SU-DHL-6 (cell line): ENCODE measurements around the gene FBXL16.

Source experiments
- H2AFZ ChIP-seq: fragments of 200-600 bp; sonication (generic); 2 replicates; pipeline ENCODE4 v1.6.1; 2014; ENCODE audit warnings: low read depth, mild to moderate bottlenecking, moderate library complexity, mixed read lengths, antibody characterized with exemption, low read length; ENCODE audit not compliant: severe bottlenecking
- H3F3A ChIP-seq: fragments of 200-600 bp; shearing (Covaris generic); 2 replicates; pipeline ENCODE4 v1.6.0; 2016; ENCODE audit warnings: antibody characterized with exemption, mild to moderate bottlenecking; ENCODE audit not compliant: insufficient read depth
- H3K27ac ChIP-seq: fragments of 200-600 bp; sonication (generic); 2 replicates; pipeline ENCODE4 v1.5.1; 2016; ENCODE audit warnings: low read depth, mild to moderate bottlenecking, low read length, moderate library complexity, mixed read lengths
- H3K27me3 ChIP-seq: fragments of 200-600 bp; sonication (generic), shearing (Covaris generic); 2 replicates; pipeline ENCODE4 v1.6.0; 2014; ENCODE audit warnings: mild to moderate bottlenecking, low read length
- H3K36me3 ChIP-seq: fragments of 200-600 bp; sonication (generic); 2 replicates; pipeline ENCODE4 v1.6.1; 2014; ENCODE audit warnings: mild to moderate bottlenecking, low read length, mixed read lengths
- H3K4me2 ChIP-seq: fragments of 300-600, 200-600 bp; shearing (Covaris generic), sonication (generic); 2 replicates; pipeline ENCODE4 v1.6.0; 2014; ENCODE audit warnings: low read length, low read depth, mild to moderate bottlenecking; ENCODE audit not compliant: poor library complexity, severe bottlenecking
- H3K4me3 ChIP-seq: fragments of 200-600 bp; sonication (generic); 2 replicates; pipeline ENCODE4 v1.5.1; 2014; ENCODE audit warnings: antibody characterized with exemption, low read length, mild to moderate bottlenecking, mixed read lengths; ENCODE audit not compliant: insufficient read depth, poor library complexity, severe bottlenecking
- H3K79me2 ChIP-seq: fragments of 200-600 bp; sonication (generic); 2 replicates; pipeline ENCODE4 v1.6.1; 2014; ENCODE audit warnings: mild to moderate bottlenecking, low read length, moderate library complexity; ENCODE audit not compliant: insufficient read depth
- H3K9ac ChIP-seq: fragments of 200-600 bp; sonication (generic); 2 replicates; pipeline ENCODE4 v1.7.0; 2014; ENCODE audit warnings: mild to moderate bottlenecking, low read length
- H3K9me2 ChIP-seq: fragments of 200-600 bp; sonication (generic); replicated peaks from 2 replicates; pipeline ENCODE4 v1.6.1; 2014; ENCODE audit warnings: low read length; ENCODE audit not compliant: insufficient read depth
- H3K9me3 ChIP-seq: fragments of 200-600 bp; sonication (generic); 2 replicates; pipeline ENCODE4 v1.6.1; 2014; ENCODE audit warnings: low read length, mixed read lengths; ENCODE audit not compliant: insufficient read depth
- H4K20me1 ChIP-seq: fragments of 200-600 bp; sonication (generic); 2 replicates; pipeline ENCODE4 v1.6.1; 2014; ENCODE audit warnings: low read depth, mild to moderate bottlenecking, antibody characterized with exemption, low read length, moderate library complexity, mixed read lengths
- EZH2phosphoT487 ChIP-seq: fragments of 200-600 bp; sonication (generic), shearing (Covaris generic); conservative IDR thresholded peaks from 2 replicates; pipeline ENCODE4 v1.6.1; 2018; ENCODE audit warnings: mild to moderate bottlenecking, antibody characterized with exemption, low read length, moderate library complexity, mixed read lengths
- TF ChIP-seq, protein P1 (sequence below): fragments of 200-600 bp; sonication (generic); IDR thresholded peaks from one replicate; pipeline ENCODE4 v1.5.1; 2017; ENCODE audit warnings: antibody characterized with exemption, mild to moderate bottlenecking, low read length, moderate library complexity; ENCODE audit not compliant: insufficient read depth, poor library complexity, severe bottlenecking

FBXL16 gene

DNA sequence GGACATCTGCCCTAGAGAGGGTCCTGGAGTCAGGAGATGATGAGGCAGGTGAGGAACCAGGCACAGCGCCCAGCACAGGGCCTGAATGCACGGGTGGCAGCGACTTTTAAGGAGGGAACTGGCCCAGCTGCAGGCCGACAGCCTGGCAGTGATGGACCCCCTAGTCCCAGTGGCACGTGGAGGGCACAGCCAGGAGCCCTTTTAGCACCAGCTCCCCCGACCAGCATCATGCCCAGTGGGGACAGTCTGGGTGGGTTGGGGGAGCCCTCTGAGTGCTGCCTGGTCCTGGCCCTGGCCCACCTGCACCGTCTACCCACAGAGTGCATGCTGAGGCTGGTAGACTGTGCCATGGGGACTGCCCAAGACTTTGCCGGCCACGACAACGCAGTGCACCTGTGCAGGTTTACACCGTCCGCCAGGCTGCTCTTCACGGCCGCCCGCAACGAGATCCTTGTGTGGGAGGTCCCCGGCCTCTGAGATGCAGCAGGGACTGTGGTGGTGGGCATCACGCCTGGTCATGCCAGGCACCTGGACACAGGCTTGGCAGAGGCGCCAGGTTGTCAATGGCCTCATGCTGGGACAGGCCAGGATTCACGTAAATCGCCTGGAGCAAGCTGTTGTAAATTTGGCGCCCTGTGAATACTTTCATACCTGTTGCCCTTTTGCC lies 38.4 kb downstream of the FBXL16 start:
- no peaks in the 10 kb centered on the region for H3K9me3 ChIP-seq
- H3K27me3 ChIP-seq, result no peaks in the 10 kb centered on the region
- no peak overlapping the region for H3K4me3 ChIP-seq
- no peaks in the 10 kb centered on the region for H3F3A ChIP-seq
- H3K27ac ChIP-seq, result no peak overlapping the region
- peak overlapping the region; percentile 26 for H3K4me2 ChIP-seq
- TF ChIP-seq EZH2phosphoT487, result no peak
- TF ChIP-seq, protein P1, sequence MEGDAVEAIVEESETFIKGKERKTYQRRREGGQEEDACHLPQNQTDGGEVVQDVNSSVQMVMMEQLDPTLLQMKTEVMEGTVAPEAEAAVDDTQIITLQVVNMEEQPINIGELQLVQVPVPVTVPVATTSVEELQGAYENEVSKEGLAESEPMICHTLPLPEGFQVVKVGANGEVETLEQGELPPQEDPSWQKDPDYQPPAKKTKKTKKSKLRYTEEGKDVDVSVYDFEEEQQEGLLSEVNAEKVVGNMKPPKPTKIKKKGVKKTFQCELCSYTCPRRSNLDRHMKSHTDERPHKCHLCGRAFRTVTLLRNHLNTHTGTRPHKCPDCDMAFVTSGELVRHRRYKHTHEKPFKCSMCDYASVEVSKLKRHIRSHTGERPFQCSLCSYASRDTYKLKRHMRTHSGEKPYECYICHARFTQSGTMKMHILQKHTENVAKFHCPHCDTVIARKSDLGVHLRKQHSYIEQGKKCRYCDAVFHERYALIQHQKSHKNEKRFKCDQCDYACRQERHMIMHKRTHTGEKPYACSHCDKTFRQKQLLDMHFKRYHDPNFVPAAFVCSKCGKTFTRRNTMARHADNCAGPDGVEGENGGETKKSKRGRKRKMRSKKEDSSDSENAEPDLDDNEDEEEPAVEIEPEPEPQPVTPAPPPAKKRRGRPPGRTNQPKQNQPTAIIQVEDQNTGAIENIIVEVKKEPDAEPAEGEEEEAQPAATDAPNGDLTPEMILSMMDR, result no peak
- no peak overlapping the region for H2AFZ ChIP-seq
- H4K20me1 ChIP-seq, result no peaks in the 10 kb centered on the region
- H3K79me2 ChIP-seq, result peaks cover 8% of the 10 kb centered on the region; the same call in 1 of the 2 replicates
- H3K36me3 ChIP-seq, result no peaks in the 10 kb centered on the region
- no peaks in the 10 kb centered on the region for H3K9me2 ChIP-seq
- H3K9ac ChIP-seq, result peak overlapping the region; percentile 96

DNA sequence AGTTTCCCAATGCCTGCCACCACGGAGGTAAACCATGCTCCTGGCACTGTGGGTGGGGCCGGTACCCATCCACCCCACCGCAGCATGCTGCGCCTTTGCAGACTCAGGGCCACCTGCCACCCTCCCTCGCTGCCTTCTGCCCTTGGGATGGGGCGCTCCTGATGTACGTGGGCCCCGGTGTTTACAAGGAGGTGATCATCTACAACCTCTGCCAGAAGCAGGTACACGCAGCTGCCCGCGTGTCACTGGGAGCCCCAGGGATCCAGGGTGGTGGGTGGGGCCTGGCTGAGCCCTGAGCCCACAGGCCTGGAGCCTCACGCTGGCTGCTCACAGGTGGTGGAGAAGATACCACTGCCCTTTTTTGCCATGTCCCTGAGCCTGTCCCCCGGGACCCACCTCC lies 39.0 kb downstream of the FBXL16 start:
- H3F3A ChIP-seq, result no peaks in the 10 kb centered on the region
- no peaks in the 10 kb centered on the region for H3K9me2 ChIP-seq
- H3K9ac ChIP-seq, result no peak overlapping the region
- peaks cover 8% of the 10 kb centered on the region; the same call in 1 of the 2 replicates for H3K79me2 ChIP-seq
- H3K27ac ChIP-seq, result no peak overlapping the region
- no peak overlapping the region for H3K4me2 ChIP-seq
- H3K4me3 ChIP-seq, result no peak overlapping the region
- no peaks in the 10 kb centered on the region for H3K36me3 ChIP-seq
- H3K9me3 ChIP-seq, result no peaks in the 10 kb centered on the region
- TF ChIP-seq, protein P1, result no peak
- TF ChIP-seq EZH2phosphoT487, result no peak
- no peak overlapping the region for H2AFZ ChIP-seq
- no peaks in the 10 kb centered on the region for H3K27me3 ChIP-seq
- H4K20me1 ChIP-seq, result no peaks in the 10 kb centered on the region

DNA sequence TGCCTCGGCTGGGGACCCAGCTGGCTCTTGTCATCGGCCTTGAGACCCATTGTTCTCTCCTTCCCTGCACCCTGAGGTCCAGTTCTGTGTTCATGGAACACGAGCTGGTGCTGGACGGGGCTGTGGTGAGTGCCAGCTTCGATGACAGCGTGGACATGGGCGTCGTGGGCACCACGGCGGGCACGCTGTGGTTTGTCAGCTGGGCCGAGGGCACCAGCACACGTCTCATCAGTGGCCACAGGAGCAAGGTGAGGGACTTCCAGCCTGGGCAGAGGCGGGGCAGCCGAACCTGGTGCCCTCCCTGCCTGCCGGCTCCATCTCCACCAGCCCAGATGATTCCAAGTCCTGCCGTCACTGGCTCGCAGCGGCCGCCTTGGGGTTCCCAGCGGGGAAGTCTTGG lies 43.0 kb downstream of the FBXL16 start:
- Histone ChIP-seq H2AFZ (no peak overlapping the region), H3K79me2 (no peaks in the 10 kb centered on the region), H3K9ac (no peak overlapping the region), H3K27me3 (no peaks in the 10 kb centered on the region), H3K9me2 (no peaks in the 10 kb centered on the region), H3K4me3 (no peak overlapping the region), H3K36me3 (no peaks in the 10 kb centered on the region), H3F3A (no peaks in the 10 kb centered on the region), H4K20me1 (no peaks in the 10 kb centered on the region), H3K27ac (no peak overlapping the region), H3K9me3 (no peaks in the 10 kb centered on the region), H3K4me2 (no peak overlapping the region)
- TF ChIP-seq, protein P1, result no peak
- TF ChIP-seq EZH2phosphoT487, result no peak

DNA sequence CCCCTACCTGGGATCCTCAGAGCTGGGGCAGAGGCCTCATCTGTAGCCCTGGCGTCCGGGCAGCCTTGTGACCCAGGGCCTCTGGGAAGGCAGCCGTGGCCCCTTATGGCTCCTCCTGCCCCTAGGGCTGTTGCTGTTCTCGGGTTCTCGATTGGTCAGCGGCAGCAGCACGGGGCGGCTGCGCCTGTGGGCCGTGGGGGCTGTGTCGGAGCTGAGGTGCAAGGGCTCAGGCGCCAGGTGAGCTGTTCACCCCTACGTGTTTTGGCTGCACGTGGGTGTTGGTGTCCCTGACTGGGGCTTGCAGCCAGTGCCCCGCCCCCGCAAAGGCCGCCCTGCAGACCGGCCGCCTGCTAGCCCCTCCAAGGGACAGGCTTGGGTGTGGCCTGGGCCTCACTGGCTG lies 43.5 kb downstream of the FBXL16 start:
- no peak overlapping the region for H3K9ac ChIP-seq
- H3K79me2 ChIP-seq, result no peaks in the 10 kb centered on the region
- no peak for TF ChIP-seq EZH2phosphoT487
- TF ChIP-seq, protein P1, result no peak
- H3F3A ChIP-seq, result no peaks in the 10 kb centered on the region
- no peak overlapping the region for H3K27ac ChIP-seq
- no peaks in the 10 kb centered on the region for H3K36me3 ChIP-seq
- no peaks in the 10 kb centered on the region for H3K9me3 ChIP-seq
- no peaks in the 10 kb centered on the region for H3K9me2 ChIP-seq
- H3K4me3 ChIP-seq, result no peak overlapping the region
- no peaks in the 10 kb centered on the region for H4K20me1 ChIP-seq
- H3K4me2 ChIP-seq, result no peak overlapping the region
- no peak overlapping the region for H2AFZ ChIP-seq
- no peaks in the 10 kb centered on the region for H3K27me3 ChIP-seq
